Activated T-helper 1 cell treated with anti-CD3 and anti-CD28 coated beads, Interleukin-12 subunit alpha, Interleukin-12 subunit beta, Interleukin-2, Interleukin-4 antibody, amounts not matched to agents 30 ng/mL and 10 ng/mL and 1 ng/mL, durations not matched to agents 14 hours and 24 hours and 36 hours (primary cell): ENCODE measurements around the gene IRX4. TPM values are rescaled to one million over a fixed set of nuclear protein-coding genes. Genes with fewer than 3 reads are reported as not detected.
"Not testable (repeated sequence)": the region's sequence is repeated elsewhere in the genome, so short reads cannot be mapped to it uniquely, and the experiment has no call there.

Experiments
- DNase-seq: peaks from one replicate; pipeline ENCODE4 v3.0.0; 2021; ENCODE audit warnings: low spot score
- H3K27ac Mint-ChIP-seq: one replicate; pipeline ENCODE4 v1.8.0; 2021; ENCODE audit warnings: mild to moderate bottlenecking, mixed read lengths
- H3K27me3 Mint-ChIP-seq: one replicate; pipeline ENCODE4 v1.8.0; 2022; ENCODE audit warnings: mild to moderate bottlenecking, moderate library complexity, mixed read lengths; ENCODE audit not compliant: insufficient read depth
- H3K36me3 Mint-ChIP-seq: one replicate; pipeline ENCODE4 v1.8.0; 2021; ENCODE audit warnings: low read depth, mixed read lengths
- H3K4me1 Mint-ChIP-seq: one replicate; pipeline ENCODE4 v1.8.0; 2021; ENCODE audit warnings: low read depth, mixed read lengths
- H3K4me3 Mint-ChIP-seq: one replicate; pipeline ENCODE4 v1.8.0; 2021; ENCODE audit warnings: mild to moderate bottlenecking, moderate library complexity, mixed read lengths
- H3K9me3 Mint-ChIP-seq: one replicate; pipeline ENCODE4 v1.8.0; 2021; ENCODE audit warnings: mixed read lengths
- intact Hi-C: fragments of 100-400 bp; cut with micrococcal nuclease; formaldehyde crosslinking; loops from one replicate; pipeline ENCODE4 v1.15.1; 2024
- total RNA-seq: library from RNA; stranded (reverse); gene quantifications from 2 replicates; pipeline ENCODE4 v1.2.3, GENCODE V29; 2022

Gene IRX4
- total RNA-seq, 1 donor from 2014 or later: not detected

DNA sequence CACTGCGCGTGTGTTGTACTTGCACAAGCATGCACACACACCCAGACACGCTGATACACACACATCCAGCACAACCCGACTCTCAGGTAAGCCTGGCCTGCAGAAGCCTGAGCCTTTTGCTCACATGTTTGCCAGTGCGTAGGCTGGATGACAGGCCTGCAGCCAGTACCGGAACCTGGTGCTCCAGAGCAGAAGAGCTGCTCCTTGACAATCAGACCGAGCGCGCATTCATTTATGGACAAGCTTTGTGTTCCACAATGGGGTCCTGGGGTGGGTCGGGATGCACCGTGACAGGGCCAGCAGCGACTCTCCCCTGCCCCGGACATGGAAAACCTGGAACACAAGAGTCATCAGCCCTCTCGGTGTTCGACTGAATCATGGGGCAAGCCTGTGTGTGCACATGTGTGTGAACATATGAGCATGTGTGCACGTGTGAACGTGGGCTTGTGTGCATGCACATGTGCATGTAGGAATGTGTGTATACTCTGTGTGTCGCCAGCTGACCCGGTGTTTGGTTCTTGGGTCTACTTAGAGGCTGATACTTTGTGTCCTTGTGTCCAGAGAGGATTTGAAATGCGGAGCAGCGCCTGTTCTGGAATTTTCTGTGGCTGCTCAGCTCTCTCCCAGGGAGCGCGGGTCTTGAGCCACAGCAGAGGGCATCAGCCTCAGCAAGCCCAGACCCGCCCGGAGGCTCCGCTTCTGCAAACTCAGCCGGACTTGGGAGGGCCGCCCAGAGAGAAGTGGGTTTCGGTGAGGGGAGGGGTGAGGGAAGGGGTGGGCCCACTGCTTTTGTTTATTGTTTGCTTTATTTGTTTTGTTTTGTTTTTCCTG lies 32.2 kb downstream of the IRX4 start:
- Mint-ChIP-seq H3K36me3 (no peaks in the 10 kb centered on the region), H3K4me1 (no peaks in the 10 kb centered on the region), H3K4me3 (no peak overlapping the region), H3K27me3 (peaks cover 33% of the 10 kb centered on the region), H3K9me3 (no peaks in the 10 kb centered on the region), H3K27ac (no peak overlapping the region)
- DNase-seq: no peak
- intact Hi-C loops: no loop called here

DNA sequence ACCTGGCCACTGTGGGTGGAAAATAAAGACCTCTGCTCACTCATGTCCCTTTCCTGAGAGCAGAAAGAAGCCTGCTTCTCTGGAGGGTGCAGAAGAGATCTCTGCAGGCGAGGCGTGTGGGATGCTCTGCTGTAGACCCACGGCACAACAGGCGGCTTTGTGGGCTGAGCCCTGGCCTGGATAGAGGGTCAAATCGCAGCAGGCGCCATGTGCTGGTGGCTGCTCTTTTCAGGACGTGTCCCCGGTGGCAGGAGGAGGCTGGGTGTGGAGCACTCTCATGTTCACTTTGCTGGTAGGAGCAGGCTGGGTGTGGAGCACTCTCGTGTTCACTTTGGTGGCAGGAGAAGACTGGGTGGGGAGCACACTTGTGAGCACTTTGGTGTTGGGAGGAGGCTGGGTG lies 35.1 kb downstream of the IRX4 start:
- H3K27ac Mint-ChIP-seq: no peak overlapping the region
- H3K4me1 Mint-ChIP-seq: no peaks in the 10 kb centered on the region
- H3K9me3 Mint-ChIP-seq: no peaks in the 10 kb centered on the region
- intact Hi-C loops: no loop called here
- no peak for DNase-seq
- H3K4me3 Mint-ChIP-seq: no peak overlapping the region
- H3K36me3 Mint-ChIP-seq: no peaks in the 10 kb centered on the region
- H3K27me3 Mint-ChIP-seq: peaks cover 20% of the 10 kb centered on the region

DNA sequence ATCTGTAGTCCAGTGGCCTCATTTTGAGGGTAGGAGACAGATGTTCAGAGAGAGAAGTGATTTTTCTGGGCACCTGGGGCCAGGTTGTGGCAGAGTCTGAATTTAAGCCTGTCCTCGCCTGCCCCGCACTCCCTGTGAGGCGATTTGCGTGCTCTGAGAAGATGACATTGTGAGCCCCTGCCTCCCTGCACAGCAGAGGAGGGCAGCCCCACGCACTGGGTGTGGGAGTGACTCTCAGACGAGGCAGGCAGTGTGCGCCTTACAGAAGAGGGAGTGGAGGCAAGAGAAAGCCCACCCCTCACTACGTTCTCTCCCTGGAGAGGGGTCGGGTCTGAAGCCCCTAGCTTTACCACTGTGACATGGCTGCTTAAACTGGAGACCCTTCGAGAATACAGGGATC lies 35.7 kb downstream of the IRX4 start:
- Mint-ChIP-seq H3K4me3 (no peak overlapping the region), H3K27me3 (peaks cover 18% of the 10 kb centered on the region), H3K36me3 (no peaks in the 10 kb centered on the region), H3K9me3 (no peaks in the 10 kb centered on the region), H3K27ac (no peak overlapping the region), H3K4me1 (no peaks in the 10 kb centered on the region)
- DNase-seq: no peak
- intact Hi-C loops: no loop called here

DNA sequence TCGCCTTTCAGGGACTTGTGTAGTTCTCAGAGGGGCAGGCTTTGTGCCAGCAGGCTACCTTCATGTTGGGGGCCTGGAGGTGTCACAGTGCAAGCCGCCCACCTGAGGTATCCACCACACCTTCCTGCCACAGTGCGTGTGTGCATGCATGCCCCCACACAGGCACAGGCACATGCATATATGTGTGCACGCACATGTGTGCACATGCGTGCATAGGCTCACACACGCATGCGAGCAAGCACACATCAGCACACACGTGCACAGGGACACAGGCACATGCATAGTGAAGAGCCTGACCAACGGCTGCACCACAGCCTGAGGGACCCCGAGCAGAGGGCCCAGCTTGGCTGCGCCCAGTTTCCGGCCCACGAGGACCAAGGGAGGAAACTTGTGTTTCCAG lies 36.1 kb downstream of the IRX4 start:
- no peaks in the 10 kb centered on the region for H3K9me3 Mint-ChIP-seq
- no peak overlapping the region for H3K27ac Mint-ChIP-seq
- H3K36me3 Mint-ChIP-seq: no peaks in the 10 kb centered on the region
- no peaks in the 10 kb centered on the region for H3K4me1 Mint-ChIP-seq
- H3K27me3 Mint-ChIP-seq: peaks cover 13% of the 10 kb centered on the region
- H3K4me3 Mint-ChIP-seq: no peak overlapping the region
- no peak for DNase-seq
- intact Hi-C loops: no loop called here

DNA sequence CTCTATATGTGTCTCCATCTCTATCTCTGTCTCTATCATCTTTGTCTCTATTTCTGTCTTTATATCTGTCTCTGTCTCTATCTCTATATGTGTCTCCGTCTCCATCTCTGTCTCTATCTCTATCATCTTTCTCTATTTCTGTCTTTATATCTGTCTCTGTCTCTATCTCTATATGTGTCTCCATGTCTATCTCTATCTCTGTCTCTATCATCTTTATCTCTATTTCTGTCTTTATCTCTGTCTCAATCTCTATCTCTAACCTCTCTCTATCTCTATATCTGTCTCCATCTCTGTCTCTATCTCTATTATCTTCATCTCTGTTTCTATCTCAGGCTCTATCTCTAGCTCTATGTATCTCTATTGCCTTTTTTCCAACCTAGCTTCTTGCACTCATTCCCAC lies 37.0 kb downstream of the IRX4 start:
- no peak overlapping the region for H3K27ac Mint-ChIP-seq
- no peak overlapping the region for H3K4me3 Mint-ChIP-seq
- intact Hi-C loops: no loop called here
- H3K36me3 Mint-ChIP-seq: no peaks in the 10 kb centered on the region
- no peaks in the 10 kb centered on the region for H3K4me1 Mint-ChIP-seq
- peaks cover 6% of the 10 kb centered on the region for H3K27me3 Mint-ChIP-seq
- DNase-seq: no peak
- no peaks in the 10 kb centered on the region for H3K9me3 Mint-ChIP-seq

DNA sequence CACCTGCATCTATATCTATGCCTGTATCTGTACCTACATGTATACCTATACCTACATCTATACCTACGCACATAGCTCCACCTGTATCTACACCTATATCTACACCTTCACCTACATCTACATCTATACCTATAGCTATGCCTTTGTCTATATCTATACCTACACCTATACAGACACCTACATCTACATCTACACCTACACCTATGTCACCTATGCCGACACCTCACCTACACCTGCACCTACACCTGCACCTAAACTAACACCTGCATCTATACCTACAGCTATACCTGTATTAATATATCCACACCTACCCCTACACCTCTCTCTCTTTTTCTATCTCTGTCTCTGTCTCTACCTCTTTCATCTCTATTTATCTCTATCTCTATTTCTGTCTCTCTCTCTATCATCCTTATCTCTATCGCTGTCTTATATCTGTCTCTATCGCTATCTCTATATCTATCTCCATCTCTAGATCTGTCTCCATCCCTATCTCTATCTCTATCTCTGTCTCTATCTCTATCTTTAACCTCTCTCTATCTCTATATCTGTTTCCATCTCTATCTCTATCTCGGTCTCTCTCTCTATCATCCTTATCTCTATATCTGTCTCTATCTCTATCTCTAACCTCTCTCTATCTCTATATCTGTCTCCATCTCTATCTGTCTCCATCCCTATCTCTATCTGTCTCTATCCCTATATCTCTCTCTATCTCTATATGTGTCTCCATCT lies 37.9 kb downstream of the IRX4 start:
- Mint-ChIP-seq H3K27ac (no peak overlapping the region), H3K4me3 (no peak overlapping the region), H3K9me3 (no peaks in the 10 kb centered on the region), H3K4me1 (no peaks in the 10 kb centered on the region), H3K27me3 (peaks cover 5% of the 10 kb centered on the region), H3K36me3 (no peaks in the 10 kb centered on the region)
- intact Hi-C loops: no loop called here
- DNase-seq: no peak

DNA sequence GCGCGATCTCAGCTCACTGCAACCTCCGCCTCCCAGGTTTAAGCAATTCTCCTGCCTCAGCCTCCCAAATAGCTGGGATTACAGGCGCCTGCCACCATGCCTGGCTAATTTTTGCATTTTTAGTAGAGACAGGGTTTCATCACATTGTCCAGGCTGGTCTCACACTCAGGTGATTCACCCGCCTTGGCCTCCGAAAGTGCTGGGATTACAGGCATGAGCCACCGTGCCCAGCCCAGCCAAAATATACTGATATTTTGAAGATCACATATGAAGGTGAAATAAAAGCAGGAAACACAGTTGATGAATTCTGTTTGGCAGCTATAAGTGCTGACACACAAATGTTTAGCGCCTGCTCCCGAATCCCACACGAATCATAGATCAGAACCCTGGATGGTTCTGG lies 39.0 kb downstream of the IRX4 start:
- DNase-seq, H3K4me1 Mint-ChIP-seq, H3K36me3 Mint-ChIP-seq, H3K4me3 Mint-ChIP-seq, H3K9me3 Mint-ChIP-seq, intact Hi-C loops, H3K27me3 Mint-ChIP-seq, H3K27ac Mint-ChIP-seq: not testable (repeated sequence)

DNA sequence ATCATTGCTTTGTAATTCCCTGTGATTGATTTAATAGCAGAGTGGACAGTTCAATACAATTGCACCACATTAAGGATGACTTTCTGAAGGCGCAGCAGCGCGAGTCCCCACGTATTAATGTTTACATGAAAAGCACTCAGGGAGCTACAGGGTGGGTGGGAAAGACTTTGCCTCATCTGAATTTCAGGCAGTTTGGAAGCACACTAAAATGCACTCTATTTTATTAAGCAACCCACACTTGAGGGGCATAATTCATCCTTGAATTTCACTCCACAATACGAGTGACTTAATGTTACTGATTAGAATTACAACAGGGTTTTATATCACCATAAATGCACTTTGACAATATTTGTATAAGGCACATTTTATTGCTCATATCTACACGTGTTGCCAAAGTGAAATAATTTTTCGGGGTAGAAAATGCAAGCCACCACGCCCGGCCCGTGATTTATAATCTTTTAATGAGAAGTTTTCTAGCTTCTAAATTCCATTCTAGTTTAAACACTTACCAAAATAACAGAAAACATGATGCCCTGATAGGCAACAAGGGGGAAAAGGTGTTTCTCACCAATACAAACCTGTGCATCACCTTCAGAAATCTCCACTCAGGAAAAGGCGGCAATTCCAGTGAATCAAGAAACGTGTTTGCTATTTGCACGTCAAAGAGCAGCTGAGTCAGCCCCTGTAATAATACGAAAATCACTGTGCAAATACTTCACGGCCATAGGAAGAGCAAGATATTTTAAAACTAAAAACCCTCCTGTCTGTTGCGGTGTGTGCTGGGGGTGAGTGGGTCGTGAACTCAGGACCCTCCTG lies 40.5 kb downstream of the IRX4 start:
- Mint-ChIP-seq H3K4me3 (no peak overlapping the region), H3K36me3 (no peaks in the 10 kb centered on the region), H3K27me3 (no peaks in the 10 kb centered on the region), H3K4me1 (no peaks in the 10 kb centered on the region), H3K9me3 (no peaks in the 10 kb centered on the region), H3K27ac (no peak overlapping the region)
- intact Hi-C loops: no loop called here
- DNase-seq: no peak

DNA sequence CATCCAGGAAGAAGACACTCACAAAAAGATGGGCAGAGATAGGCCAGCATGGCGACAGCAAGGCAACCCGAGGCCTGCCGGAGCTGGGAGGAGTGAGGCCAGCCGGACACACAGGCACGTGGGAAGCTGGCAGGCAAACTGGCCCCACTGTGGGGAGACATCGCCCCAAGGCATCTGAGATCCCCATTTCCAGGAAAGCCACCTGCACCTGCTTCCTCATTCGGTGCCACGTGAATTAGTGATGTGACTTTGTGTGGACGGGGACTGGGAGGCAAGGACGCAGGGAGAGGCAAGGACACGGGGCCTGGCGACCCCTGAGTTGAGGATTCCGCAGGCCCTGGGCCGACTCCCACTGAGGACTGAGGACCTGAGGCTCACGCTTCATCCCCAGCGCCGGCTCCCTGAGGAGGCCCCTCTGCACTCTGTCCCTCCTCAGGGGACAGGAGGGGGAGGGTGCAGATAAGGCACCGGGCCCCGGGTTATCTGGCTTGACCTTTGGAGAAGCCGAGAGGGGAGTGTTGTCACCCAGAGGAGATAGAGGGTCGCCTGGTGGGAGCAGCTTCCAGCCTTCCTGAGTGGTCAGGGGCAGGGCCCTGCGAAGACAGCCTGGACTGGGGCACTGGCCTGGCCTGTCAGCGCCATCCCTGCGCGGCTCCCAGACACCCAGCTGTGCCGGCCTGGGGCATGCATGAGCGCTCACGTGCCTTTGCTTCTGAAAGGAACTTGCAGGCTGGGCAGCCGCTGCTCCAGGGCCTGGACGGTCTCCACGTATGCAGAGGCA lies 41.8 kb downstream of the IRX4 start:
- Mint-ChIP-seq H3K36me3 (no peaks in the 10 kb centered on the region), H3K9me3 (no peaks in the 10 kb centered on the region), H3K4me3 (no peak overlapping the region), H3K27ac (no peak overlapping the region), H3K4me1 (no peaks in the 10 kb centered on the region), H3K27me3 (no peaks in the 10 kb centered on the region)
- DNase-seq: no peak
- intact Hi-C loops: no loop called here

DNA sequence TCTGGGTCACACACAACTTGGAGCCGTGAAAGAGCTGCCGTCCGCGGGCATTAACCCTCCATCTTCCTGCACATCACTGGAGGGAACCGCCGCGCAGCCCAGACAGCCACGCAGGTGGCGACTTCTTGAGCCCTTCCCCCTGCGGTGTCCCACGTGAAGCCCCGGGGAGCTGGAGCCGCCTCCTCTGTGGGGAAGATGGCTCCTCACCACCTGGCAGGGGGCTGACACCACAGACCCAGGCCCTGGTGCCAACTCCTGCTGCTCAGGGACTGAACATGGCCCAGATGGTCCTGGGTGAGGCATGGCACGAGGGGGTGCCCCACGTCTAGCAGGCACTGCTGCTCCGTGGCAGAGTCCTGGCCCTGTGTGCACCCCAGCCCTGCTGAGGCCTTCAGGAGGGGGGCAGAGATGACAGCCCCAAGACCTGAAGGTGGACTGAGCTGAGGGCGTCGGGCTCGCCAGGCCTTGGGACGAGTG lies 42.6 kb downstream of the IRX4 start:
- Mint-ChIP-seq H3K9me3 (no peaks in the 10 kb centered on the region), H3K36me3 (no peaks in the 10 kb centered on the region)
- intact Hi-C loops: no loop called here

DNA sequence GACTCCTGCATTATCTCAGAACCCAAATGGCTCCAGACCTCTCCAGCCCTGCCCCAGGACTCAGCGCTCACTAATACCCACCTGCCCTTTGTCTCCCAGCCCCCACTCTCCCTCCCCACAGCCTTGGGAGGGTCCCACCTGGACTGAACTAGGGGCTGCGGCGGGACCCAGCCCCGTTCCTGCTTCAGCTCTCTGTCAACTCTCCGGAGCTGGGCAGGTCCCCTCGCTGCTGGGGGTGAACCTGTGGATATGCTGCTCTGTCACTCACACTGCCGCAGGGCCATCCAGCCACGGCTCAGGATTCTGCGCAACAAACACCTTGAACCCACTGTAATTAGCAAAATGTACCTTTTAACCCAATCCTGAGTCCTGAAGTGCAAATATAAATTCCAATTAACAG lies 44.7 kb downstream of the IRX4 start:
- Mint-ChIP-seq H3K27ac (no peak overlapping the region), H3K4me3 (no peak overlapping the region), H3K36me3 (no peaks in the 10 kb centered on the region), H3K4me1 (no peaks in the 10 kb centered on the region), H3K9me3 (no peaks in the 10 kb centered on the region), H3K27me3 (no peaks in the 10 kb centered on the region)
- DNase-seq: no peak
- intact Hi-C loops: no loop called here

More for the DNA sequence above, 42.6 kb downstream of the IRX4 start:
- Mint-ChIP-seq H3K27ac (no peak overlapping the region), H3K4me1 (no peaks in the 10 kb centered on the region), H3K4me3 (no peak overlapping the region), H3K27me3 (no peaks in the 10 kb centered on the region)
- no peak for DNase-seq
